CD1c-positive myeloid dendritic cell (primary cell): ENCODE results near the gene TRIM74.
"Not testable (repeated sequence)": the region's sequence is repeated elsewhere in the genome, so short reads cannot be mapped to it uniquely, and the experiment has no call there.

Experiments
- DNase-seq: peaks from one replicate; pipeline ENCODE4 v3.0.0-alpha.2; 2016; ENCODE audit errors: extremely low spot score

TRIM74 gene

GRCh38 chr7:72954563-72955198 lies 14.6 kb downstream of the TRIM74 start:
- DNase-seq, result not testable (repeated sequence)

GRCh38 chr7:72953901-72954562 lies 15.2 kb downstream of the TRIM74 start:
- not testable (repeated sequence) for DNase-seq

DNA sequence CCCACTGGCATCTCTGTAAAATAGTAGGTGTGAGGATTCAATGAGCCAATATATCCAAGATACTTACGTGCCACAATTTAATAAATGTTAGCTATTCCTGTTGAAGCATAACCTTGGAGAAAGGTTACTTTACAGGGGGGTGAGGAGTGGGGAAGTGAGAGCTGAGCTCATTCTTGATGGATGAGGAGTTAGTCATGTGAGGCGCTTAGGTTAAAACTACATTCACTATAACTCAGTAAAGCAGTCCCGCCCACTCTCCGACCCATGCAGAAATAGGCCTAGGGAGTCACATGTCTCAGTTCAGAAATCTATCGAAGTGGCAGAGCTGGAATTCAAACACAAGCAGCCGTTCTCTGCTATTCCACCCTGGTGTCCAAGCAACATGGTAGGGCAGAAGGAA lies 18.8 kb downstream of the TRIM74 start:
- not testable (repeated sequence) for DNase-seq

DNA sequence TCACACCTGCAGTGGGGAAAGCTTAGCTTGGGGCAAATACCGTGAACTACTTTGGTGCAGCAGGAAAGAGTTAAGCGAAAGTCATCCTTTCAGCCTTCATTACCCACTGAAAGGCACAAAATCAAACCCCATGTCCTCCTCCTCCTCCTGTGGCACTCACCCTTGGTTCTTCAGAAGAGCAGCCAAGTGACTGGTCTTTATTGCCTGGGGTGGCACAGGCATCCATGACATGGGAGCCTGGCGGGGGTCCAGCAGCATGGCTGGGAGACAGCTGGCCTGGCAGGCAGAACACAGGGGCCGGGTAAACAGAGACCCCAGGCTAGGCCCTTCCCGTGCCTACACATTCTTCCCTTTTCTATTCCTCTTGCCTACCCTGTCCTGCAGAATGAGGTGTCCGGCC lies 19.6 kb downstream of the TRIM74 start:
- not testable (repeated sequence) for DNase-seq

GRCh38 chr7:72949276-72949675 lies 20.0 kb downstream of the TRIM74 start:
- not testable (repeated sequence) for DNase-seq

DNA sequence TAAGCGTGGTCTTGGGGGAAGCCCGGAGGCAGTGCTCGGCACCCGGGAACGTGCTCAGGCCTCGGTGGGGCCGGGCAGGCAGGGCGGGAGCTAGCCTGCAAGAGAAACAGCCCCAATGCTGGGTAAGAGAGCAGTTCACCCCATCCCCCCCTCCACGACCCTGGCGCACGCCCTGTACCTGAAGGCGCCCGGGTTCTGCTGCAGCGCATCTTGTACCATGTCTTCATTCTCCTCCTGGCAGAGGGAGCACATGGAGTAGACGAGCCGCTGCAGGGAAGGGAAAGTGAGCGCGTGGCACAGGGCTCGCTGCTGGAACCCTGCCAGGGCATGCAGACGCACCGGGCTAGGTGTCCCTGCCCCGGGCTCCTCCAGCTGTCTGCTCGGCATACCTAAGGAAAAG lies 20.6 kb downstream of the TRIM74 start:
- DNase-seq, result not testable (repeated sequence)

DNA sequence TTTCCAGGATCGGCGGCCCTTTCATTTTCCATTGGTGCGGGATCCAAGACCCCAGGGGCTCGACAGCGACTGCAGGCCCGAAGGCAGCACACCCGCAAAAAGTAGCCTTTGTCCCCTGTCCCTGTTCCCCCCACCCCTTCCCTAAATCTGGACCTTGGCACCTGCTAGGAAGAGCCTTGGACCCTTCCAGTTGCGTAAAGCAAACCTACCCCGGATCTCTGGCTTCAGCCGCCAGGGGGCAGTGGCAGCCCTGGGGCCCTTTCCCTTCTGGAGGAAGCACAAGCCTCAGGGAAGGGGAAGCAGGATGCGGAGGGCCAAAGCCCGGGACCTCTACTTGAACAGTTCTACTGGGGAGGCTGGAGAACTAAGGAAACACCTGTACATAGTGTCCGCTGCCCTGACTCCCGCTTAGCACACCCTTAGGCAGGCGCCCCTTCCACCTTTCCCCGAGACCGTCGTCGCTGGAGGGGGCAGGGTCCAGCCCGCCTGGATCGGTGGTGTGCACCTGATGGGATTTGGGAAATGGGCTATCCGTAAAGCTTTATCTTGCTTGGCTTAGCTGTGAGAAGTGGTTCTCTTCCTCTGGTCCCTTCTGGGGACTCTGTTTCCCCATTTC lies 23.0 kb downstream of the TRIM74 start:
- not testable (repeated sequence) for DNase-seq

DNA sequence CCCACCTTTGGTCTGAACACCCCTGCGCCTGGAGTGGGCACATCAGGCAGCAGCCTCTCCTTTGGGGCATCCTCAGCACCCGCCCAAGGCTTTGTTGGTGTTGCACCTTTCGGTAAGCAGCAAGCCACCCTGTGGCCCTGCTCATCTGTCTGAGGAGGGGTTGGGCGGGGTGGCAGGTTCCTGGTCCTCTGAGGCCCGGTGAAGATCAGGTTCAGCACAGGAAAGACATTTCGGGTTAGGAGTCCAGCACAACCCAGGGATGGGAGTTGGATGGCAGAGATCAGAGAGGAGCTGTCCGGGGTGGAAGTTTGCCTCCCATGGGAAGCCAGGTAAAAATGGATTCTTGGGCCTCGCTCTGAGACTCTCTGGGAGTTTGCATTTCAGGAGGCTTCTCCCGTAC lies 23.7 kb downstream of the TRIM74 start:
- not testable (repeated sequence) for DNase-seq

DNA sequence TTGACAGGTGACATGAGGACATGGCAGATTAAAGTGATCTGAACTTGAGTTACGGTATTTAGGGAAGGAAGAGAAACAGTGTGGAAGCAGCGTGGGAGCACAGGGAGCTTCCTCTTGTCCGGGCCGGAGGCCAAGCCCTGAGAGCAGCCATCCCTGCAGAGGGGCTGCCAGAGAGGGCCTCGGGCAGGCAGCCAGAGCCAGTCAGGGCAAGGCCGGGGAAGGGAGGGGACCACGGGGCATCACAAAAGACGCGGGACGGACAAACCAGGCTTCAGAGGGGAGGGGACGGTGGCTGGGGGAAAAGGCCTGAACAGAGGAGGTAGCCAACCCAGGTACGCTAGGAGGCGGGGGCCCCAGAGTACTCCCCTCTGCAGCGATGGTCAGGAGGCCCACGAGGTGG lies 24.3 kb downstream of the TRIM74 start:
- DNase-seq, result not testable (repeated sequence)

DNA sequence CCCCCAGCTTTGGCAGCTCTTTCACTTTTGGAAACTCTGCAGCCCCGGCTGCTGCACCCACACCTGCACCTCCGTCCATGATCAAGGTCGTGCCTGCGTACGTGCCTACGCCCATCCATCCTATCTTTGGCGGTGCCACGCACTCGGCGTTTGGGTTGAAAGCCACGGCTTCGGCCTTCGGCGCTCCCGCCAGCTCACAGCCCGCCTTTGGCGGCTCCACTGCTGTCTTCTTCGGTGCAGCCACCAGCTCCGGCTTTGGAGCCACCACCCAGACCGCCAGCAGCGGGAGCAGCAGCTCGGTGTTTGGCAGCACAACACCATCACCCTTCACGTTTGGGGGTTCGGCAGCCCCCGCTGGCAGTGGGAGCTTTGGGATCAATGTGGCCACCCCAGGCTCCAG lies 26.3 kb downstream of the TRIM74 start:
- not testable (repeated sequence) for DNase-seq

GRCh38 chr7:72942022-72942705 lies 27.1 kb downstream of the TRIM74 start:
- not testable (repeated sequence) for DNase-seq

DNA sequence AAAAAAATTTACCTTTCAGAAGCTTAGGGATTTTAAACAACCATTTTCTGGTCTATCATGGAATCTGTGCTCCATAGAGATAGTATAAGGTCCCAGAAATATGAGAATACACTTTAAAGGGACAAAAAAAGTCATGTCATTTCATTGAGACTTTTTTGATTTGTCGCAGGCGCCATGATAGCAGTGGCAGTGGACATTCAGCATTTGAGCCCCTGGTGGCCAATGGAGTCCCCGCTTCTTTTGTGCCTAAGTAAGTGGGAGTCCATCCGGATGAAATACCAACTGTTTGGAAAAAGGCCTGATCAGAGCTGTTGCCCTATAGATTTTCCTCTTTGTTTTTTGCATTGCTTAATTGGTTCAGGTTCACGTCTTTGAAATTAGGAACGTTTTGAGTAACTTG lies 41.0 kb downstream of the TRIM74 start:
- DNase-seq, result not testable (repeated sequence)

DNA sequence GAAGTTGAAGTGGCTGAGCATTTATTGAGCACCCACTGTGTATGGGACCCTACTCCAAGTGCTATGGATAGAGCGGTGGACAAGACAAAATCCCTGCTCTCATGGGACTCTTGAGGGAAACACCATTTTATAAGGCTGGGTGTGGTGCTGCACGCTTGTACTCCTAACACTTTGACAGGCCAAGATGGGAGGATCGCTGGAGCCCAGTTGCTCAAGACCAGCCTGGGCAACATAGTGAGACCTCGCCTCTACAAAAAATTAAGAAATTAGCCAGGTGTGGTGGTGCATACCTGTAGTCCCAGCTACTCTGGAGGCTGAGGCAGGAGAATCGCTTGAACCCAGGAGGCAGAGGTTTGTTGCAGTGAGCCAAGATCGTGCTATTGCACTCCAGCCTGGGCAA lies 41.5 kb downstream of the TRIM74 start:
- DNase-seq, result not testable (repeated sequence)

DNA sequence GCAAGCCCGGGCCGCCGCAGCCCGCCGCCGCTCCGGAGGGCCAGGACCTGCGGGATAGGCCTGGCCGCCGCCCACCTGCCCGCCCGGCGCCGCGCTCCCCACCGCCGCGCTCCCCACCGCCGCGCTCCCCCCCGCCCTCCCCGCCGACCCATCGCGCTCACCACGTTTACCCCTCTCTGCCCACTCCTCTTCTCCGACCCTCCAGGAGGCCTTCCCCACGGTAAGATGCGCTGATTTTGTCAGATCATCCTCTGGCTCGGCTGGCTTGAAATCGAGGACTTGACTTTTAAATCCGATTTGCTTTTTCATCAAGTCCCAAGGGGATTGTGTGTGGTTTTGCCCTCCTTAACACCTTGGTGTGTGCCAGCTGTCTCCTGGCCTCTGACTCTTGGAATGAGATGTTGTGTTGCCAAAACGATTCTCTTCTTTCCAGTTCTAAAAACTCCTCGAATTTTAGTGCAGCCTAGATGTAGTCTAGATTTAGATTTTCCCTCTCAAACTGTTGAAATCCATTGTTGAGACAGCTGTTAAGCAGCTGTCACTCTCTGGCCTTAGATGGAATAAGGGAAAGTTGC lies 43.6 kb downstream of the TRIM74 start:
- DNase-seq, result no peak

DNA sequence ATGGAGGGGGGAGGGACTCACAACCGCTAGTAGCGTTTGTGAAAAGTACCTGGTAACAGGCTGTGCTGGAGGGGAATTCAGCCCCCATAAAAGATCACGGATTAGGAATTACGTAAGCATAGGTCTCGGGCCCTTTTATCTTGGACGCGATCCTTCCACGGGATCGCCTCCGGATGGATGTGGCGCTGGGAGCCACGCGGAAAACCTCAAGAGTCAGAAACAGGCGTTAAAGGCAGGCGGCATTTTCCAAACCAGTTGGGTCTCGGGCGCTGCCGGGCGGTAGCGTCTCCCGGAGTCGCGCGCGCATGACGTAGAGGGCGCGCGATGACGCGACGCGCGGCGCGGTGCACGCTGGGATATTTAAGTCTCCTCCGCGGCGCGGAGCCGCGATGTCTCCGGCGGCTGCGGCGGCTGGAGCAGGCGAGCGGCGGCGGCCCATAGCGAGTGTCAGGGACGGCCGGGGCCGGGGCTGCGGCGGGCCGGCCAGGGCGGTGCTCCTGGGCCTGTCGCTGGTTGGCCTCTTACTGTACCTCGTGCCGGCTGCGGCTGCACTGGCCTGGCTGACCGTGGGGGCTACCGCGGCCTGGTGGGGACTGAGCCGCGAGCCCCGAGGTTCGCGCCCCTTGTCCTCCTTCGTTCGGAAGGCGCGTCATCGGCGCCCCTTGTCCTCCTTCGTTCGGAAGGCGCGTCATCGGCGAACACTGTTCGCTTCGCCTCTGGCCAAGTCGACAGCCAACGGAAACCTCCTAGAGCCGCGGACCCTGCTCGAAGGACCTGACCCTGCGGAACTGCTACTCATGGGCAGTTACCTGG lies 44.3 kb downstream of the TRIM74 start, which contains the start of gene POM121:
Gene POM121 (plus strand): TSS at position 363 of the 813 bp plus-strand sequence. CDS start 27 bp downstream, at position 390.
- DNase-seq, result peak; percentile 96

GRCh38 chr7:72924386-72924732 lies 44.9 kb downstream of the TRIM74 start:
- DNase-seq, result peak; percentile 5

DNA sequence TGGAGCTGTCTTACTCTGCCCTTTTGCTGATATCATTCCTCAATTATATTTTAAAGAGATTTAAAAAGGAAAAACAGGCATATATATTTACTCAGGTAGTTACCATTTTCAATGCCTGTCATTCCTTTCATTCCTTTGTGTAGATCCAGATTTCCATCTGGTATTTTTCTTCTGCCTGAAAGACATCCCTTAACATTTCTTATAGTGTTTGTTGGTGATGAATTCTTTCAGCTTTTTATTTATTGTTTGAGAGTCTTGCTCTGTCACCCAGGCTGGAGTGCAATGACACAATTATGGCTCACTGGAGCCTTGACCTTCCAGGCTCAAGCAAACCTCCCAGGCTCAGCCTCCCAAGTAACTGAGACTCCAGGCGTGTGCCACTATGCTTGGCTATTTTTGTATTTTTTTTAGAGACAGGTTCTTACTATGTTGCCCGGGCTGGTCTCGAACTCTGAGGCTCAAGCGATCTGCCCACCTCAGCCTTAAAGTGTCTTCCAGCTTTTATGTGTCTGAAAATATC lies 50.0 kb downstream of the TRIM74 start:
- no peak for DNase-seq

DNA sequence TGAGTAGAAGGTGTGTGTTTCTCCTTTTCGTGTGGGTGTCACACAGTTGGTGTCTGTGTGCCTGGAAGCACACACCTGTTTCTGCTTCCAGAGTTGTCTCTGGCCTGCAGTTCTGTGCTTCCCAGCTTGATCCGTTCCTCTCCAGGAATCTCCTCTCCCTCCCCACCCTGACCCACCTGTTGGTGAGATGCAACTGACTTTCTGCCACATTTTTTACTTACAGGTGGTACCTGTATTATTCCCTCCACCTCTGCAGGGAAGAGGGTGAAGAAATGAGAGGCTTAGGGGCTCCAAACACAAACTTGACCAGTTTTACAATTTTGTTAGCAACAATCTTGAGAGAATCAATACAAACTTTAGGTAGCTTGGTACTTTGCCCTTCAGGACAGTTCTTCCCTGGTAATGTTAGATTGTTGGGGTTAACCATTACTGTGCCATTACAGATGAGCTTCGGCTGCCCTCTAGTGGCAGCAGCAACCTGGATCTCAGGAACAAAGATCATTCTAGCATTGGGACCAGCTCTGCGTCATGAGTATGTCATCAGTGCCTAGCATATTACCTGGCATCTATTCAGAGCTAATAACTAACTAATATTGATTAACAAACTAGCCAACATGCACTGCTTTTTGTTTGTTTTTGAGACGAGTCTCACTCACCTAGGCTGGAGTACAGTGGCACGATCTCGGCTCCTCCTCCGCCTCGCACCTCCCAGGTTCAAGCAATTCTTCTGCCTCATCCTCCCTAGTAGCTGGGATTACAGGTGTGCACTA lies 54.3 kb downstream of the TRIM74 start:
- peak; percentile 54 for DNase-seq

DNA sequence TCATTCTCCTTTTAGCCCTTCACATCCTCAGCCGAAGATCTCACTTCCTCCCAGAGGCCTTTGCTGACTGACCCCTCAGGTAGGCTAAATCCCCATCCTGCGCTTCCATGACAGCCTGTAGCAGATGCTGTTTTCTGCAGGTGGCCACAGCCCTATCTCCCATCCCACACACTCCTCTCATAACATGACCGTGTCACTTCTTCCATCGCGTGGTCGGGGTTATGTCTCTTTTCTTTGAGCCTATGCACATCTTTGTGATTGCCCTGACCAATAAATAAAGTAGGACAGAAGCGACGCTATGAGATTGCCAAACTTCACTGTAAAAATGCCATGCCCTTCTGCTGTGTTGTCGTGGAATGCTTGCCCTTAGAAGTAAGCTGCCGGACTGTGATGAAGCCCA lies 55.5 kb downstream of the TRIM74 start:
- not testable (repeated sequence) for DNase-seq

DNA sequence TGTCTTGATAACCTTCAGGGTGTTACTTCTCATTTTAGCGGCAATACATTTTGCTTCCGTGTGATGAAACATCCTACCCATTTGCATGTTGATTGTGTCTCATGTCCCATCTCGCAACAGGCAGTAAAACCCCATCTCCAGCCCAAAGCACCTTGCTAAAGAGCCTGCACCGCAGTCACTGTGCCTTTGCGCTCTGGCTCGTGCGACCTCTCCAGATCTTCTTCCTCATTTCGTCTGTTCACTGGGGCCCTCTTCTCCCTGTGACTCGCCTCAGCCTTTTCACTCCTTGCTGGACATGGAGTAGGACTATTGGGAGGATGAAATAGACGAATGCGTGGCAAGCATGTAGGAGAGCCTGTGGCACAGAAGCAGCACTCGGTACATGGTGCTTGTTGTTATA lies 57.9 kb downstream of the TRIM74 start:
- DNase-seq, result not testable (repeated sequence)
